HG03135 (cell line): ENCODE results near the gene LCORL.
"Not testable (repeated sequence)": the region's sequence is repeated elsewhere in the genome, so short reads cannot be mapped to it uniquely, and the experiment has no call there.

Experiments
- ATAC-seq: cut with Tn5 transposase; IDR thresholded peaks from one replicate; pipeline ENCODE4 v1.9.1; 2021; ENCODE audit warnings: mild to moderate bottlenecking, moderate library complexity; ENCODE audit not compliant: unreplicated experiment

The LCORL gene

DNA sequence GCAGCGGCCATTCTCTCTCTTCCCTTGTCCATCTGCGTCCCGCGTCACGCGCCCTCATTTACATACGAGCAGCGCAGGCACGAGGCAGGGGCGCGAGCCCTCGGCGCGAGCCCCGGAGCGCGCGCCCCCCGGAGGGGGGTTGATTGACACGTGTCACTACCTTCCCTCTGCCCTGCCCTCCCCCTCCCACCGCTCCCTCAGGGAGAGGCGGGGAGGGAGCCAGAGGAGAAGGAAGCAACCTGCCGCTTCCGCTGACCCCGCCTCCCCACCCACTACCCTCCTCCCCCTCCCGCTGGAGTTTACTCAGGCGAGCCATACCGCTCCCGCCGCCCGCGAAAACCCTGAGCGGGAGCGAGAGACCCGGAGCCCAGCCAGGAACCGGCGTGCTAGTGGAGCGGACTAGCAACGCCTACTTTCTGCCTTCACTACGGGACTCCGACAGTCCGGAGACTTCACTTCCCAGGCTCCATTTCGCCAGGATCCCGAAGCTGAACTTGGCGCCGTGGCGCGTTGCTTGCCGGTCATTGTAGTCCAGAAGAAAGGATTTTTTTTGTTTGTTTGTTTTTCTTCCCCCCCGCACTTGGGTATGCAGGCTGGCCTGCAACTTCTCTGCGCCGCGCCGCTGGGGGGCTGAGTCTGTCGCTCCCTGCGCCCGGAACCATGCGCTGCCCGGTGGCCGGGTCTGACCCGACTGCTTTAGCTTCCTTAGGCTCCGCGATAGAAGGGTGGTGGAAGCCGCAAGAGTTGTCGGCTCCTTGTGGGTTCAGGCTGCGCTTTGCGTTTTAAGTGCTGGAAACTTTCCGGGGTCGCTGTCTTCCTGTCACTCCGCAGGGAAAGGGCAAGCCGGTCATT is at the start of gene LCORL:
Gene LCORL, minus strand, starts transcription at position 36 of the 852 bp plus-strand sequence. Its CDS starts 4 bp downstream, at position 32.
- peak; percentile 78 for ATAC-seq

GRCh38 chr4:18069810-18070209 is 48.3 kb upstream of the LCORL start:
- no peak for ATAC-seq

DNA sequence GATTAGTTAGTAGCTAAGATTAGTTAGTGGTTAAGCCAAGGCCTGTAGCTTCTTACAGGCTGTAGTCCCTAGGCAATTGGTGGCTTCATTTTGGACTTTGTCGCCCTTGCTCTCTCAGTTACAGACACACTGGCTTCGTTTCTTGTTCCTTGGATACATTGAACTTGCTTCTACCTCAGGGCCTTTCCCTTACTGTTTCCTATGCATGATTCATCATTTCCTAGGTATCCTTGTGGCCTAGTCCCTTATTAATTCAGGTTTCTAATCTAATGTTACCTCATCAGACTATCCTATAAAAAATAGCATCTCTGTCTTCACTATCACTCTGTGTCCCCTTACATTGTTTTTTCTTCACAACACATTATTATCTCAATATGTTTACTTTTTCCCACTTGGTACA is 45.5 kb upstream of the LCORL start:
- ATAC-seq, result no peak

- ATAC-seq, result no peak
Observed at GRCh38 chr4:18063079-18063478, 41.5 kb upstream of the LCORL start.

- ATAC-seq, result peak; percentile 77
Observed at GRCh38 chr4:18057821-18058533, 36.4 kb upstream of the LCORL start.

GRCh38 chr4:18056030-18056429 is 34.5 kb upstream of the LCORL start:
- ATAC-seq, result no peak

DNA sequence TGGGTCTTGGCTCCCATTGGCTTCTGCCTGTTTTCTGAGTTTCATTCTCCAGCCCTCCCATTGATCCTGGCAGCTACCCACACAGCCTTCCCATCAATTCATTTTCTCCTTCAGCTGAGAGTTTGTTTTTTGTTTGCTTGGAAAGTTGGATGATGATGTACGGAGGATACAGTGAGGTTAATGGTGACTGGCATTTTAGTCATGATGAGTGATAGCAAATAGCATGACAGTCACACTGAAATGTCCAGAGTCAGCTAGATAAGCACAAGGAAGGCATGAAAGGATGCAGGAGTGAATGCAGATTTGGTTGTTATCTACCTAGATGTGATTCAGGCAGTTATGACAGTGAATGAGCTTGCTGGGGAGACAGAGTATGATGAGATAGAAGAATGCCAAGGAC is 30.6 kb upstream of the LCORL start:
- ATAC-seq, result no peak

DNA sequence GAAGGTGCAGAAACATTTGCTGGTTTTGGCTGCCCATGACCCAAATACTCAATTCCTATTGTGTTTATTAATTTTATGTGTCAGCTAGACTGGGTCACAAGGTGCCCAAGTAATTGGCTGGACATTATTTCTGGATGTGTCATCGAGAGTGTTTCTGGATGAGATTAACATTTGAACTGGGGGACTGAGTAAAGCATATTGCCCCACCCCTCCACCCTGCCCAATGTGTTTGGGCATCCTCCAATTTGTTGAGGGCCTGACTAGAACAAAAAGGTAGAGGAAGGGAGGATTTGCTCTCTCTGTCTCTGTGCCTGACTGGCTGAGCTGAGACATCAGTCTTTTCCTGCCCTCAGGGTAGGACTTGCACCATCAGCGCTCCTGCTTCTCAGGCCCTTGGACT is 29.7 kb upstream of the LCORL start:
- ATAC-seq, result no peak

DNA sequence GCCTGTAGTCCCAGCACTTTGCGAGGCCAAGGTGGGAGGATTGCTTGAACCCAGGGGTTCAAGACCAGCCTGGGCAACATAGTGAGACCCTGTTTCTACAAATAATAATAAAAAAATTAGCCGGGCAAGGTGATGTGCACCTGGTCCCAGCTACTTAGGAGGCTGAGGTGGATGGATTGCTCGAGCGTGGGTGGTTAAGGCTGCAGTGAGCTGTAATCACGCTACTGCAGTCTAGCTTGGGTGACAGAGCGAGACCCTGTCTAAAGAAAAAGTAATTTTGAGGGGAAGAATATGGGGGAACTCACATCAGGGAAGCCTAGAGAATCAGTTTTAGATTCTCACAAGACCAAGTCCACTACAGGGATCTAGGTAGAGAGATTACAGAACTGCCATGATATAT is 28.9 kb upstream of the LCORL start:
- ATAC-seq, result no peak

- no peak for ATAC-seq
Observed at GRCh38 chr4:18049446-18049845, 27.9 kb upstream of the LCORL start.

DNA sequence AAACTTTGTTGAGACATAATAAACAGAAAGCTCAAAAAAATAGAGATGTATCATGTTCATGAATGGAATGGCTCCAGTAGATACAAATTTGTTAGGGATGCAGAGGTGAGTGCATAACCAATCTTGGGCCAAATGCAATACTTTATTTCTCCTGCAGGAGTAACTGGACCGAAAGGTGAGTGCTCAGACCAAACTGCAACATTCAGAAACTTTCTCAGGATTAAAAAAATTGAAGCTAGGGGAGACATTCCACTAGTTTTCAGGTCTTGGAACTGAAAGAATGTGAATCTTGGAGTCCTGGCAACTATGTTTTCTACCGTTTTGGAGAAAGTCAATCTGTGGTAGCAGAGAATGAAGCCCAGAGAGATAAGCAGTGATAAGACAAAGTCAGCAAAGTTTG is 21.2 kb upstream of the LCORL start:
- no peak for ATAC-seq

GRCh38 chr4:18042012-18042411 is 20.5 kb upstream of the LCORL start:
- ATAC-seq, result no peak

- ATAC-seq, result no peak
Observed at GRCh38 chr4:18041114-18041513, 19.6 kb upstream of the LCORL start.

- ATAC-seq, result peak; percentile 87
Observed at GRCh38 chr4:18039113-18039512, 17.6 kb upstream of the LCORL start.

GRCh38 chr4:18036369-18036768 is 14.8 kb upstream of the LCORL start:
- not testable (repeated sequence) for ATAC-seq

GRCh38 chr4:18034099-18034498 is 12.5 kb upstream of the LCORL start:
- no peak for ATAC-seq

DNA sequence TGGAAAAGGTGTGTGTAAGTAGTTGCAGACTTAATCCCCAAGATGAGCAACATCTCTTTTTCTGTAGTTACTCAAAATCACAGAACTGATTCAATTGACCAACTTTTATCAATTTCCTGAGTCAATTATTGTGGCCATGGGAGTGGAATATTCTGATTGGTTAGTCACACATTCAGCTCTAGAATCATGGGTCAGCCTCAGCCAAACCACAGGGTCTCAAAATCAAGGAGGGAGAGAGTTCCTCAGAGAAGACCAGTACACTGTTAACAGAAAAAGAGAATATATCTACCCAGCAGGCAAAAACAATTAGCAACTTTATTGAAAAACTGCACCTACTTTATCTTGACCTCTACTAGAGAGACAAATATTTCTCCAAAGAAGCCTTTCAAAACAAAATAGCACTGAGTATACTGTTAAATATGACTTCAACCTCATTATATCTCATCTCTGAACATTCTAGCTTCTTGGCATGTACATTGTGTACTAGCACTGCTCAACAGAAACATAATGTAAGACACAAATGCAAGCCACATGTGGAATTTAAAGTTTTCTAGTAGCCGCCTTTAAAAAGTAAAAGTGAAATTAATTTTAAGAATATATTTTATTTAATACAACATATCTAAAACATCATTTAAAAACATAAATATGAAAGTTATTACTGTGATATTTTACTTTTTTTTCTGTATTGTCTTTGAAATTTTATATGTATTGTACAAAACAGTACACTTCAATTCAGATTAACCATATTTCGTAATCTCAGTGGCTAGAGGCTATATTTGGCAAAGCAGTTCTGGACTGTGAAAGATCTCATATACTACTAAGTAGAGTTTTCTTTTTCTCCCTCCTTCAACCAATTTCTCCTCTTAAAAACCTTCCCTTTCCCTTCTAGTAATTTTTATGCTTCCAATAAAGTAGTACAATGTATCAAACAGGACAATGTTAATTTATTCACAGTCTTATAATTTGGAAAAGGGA is 11.8 kb upstream of the LCORL start:
- no peak for ATAC-seq

GRCh38 chr4:18025288-18025687 is 3.7 kb upstream of the LCORL start:
- ATAC-seq, result no peak

- no peak for ATAC-seq
Observed at GRCh38 chr4:18022572-18023050, 1.1 kb upstream of the LCORL start.

- peak; percentile 5 for ATAC-seq
Observed at GRCh38 chr4:18021470-18021719, 160 bp downstream of the LCORL start.
